Endothelial cell of umbilical vein (primary cell): ENCODE measurements around the gene FBXO40. TPM values are rescaled to one million over a fixed set of nuclear protein-coding genes. Genes with fewer than 3 reads are reported as not detected.

ENCODE experiments used
- BruUV-seq: library from RNA; stranded (reverse); fragments of 400-500 nt; replicated peaks from 2 replicates; lab custom pipeline; 2021; lab: Mats Ljungman, UMichigan
- CTCF ChIA-PET: fragments of 300-600, 350-600 bp; sonication (Branson Sonifier 250); formaldehyde crosslinking; loops from one replicate; lab custom pipeline; 2021; ENCODE audit warnings: antibody characterized with exemption, inconsistent platforms; lab: Charles Lee
- POLR2A ChIA-PET: fragments of 300-600, 350-600 bp; sonication (Branson Sonifier 250); formaldehyde crosslinking; loops from one replicate; lab custom pipeline; 2021; ENCODE audit warnings: antibody characterized with exemption, inconsistent platforms; lab: Charles Lee
- DNase-seq: peaks from one replicate; pipeline ENCODE4 v3.0.0-alpha.2; 2011; ENCODE audit warnings: low read depth, low spot score
- FAIRE-seq: peaks from 2 replicates; lab custom pipeline; 2011; peaks lifted over from hg19 to GRCh38; lab: Jason Lieb, UNC
- H2AFZ ChIP-seq: 2 replicates; pipeline ENCODE4 v1.6.0; 2012; ENCODE audit warnings: low read depth, low read length, control low read depth, inconsistent platforms
- H3K27ac ChIP-seq: 2 replicates; pipeline ENCODE4 v1.5.1; 2011; ENCODE audit warnings: low read depth, mild to moderate bottlenecking, control low read depth, low read length, moderate library complexity; ENCODE audit not compliant: insufficient read depth
- H3K27me3 ChIP-seq, 2 experiments: 2 replicates each; pipeline versions ENCODE4 v1.6.0 to v1.6.1; 2011; ENCODE audit warnings: low read length in 2 of 2, mixed read lengths in 1 of 2; ENCODE audit not compliant: control insufficient read depth in 2 of 2, insufficient read depth in 2 of 2
- H3K36me3 ChIP-seq, 2 experiments: 2 replicates in 1 of 2; 3 replicates in 1 of 2; pipeline ENCODE4 v1.5.1; 2011; ENCODE audit warnings: low read length in 2 of 2, mild to moderate bottlenecking in 1 of 2, moderate library complexity in 1 of 2; ENCODE audit not compliant: control insufficient read depth in 2 of 2, insufficient read depth in 2 of 2; ENCODE audit errors: extremely low read depth in 1 of 2
- H3K4me1 ChIP-seq: 3 replicates; pipeline ENCODE4 v1.5.1; 2011; ENCODE audit warnings: mild to moderate bottlenecking, low read length; ENCODE audit not compliant: control insufficient read depth, insufficient read depth; ENCODE audit errors: extremely low read depth
- H3K4me2 ChIP-seq: 2 replicates; pipeline ENCODE4 v1.6.1; 2011; ENCODE audit warnings: low read length, control low read depth, mixed read lengths; ENCODE audit not compliant: insufficient read depth
- H3K4me3 ChIP-seq, 3 experiments: fragments of 200-600 bp in 1 of 3; sonication (generic), shearing (Covaris generic) in 1 of 3; replicated peaks in 1 of 3; 2 replicates each; pipeline ENCODE4 v1.5.1; 2011 to 2016; ENCODE audit warnings: control low read depth in 3 of 3, low read length in 3 of 3, mild to moderate bottlenecking in 2 of 3, inconsistent platforms in 1 of 3, low read depth in 1 of 3, moderate library complexity in 1 of 3; ENCODE audit not compliant: insufficient read depth in 1 of 3
- H3K79me2 ChIP-seq: 2 replicates; pipeline ENCODE4 v1.6.0; 2012; ENCODE audit warnings: low read length, inconsistent platforms; ENCODE audit not compliant: control insufficient read depth, insufficient read depth
- H3K9ac ChIP-seq: replicated peaks from 2 replicates; pipeline ENCODE3; 2011; ENCODE audit warnings: low read length, control low read depth; ENCODE audit not compliant: insufficient read depth; ENCODE audit errors: extremely low read depth
- H3K9me1 ChIP-seq: replicated peaks from 3 replicates; pipeline ENCODE4 v1.6.0; 2011; ENCODE audit warnings: mild to moderate bottlenecking, low read length; ENCODE audit not compliant: control insufficient read depth, insufficient read depth; ENCODE audit errors: extremely low read depth
- H3K9me3 ChIP-seq: replicated peaks from 2 replicates; pipeline ENCODE4 v1.5.1; 2012; ENCODE audit warnings: low read length, inconsistent platforms; ENCODE audit not compliant: control insufficient read depth, insufficient read depth
- H4K20me1 ChIP-seq: replicated peaks from 2 replicates; pipeline ENCODE3; 2011; ENCODE audit warnings: mild to moderate bottlenecking, low read length; ENCODE audit not compliant: control insufficient read depth, insufficient read depth; ENCODE audit errors: extremely low read depth
- CTCF ChIP-seq, 2 donors: IDR thresholded peaks; 1 replicate in 1 of 2; 2 replicates in 1 of 2; pipeline ENCODE4 v1.5.1; 2011; ENCODE audit warnings: low read length in 2 of 2, mild to moderate bottlenecking in 2 of 2, moderate library complexity in 2 of 2, control low read depth in 1 of 2, inconsistent platforms in 1 of 2, low read depth in 1 of 2; ENCODE audit not compliant: insufficient read depth in 1 of 2; ENCODE audit errors: extremely low read depth in 1 of 2
- EZH2 ChIP-seq: IDR thresholded peaks from 2 replicates; pipeline ENCODE4 v1.6.1; 2012; ENCODE audit warnings: borderline replicate concordance, low read depth, mild to moderate bottlenecking, moderate library complexity, low read length, inconsistent platforms; ENCODE audit not compliant: severe bottlenecking
- FOS ChIP-seq: IDR thresholded peaks from 2 replicates; pipeline ENCODE4 v1.6.1; 2011; ENCODE audit warnings: mild to moderate bottlenecking, low read length, moderate library complexity, borderline replicate concordance; ENCODE audit not compliant: insufficient read depth
- GATA2 ChIP-seq: IDR thresholded peaks from 2 replicates; pipeline ENCODE4 v1.7.0; 2011; ENCODE audit warnings: low read depth, mild to moderate bottlenecking, moderate library complexity, mixed read lengths, low read length; ENCODE audit not compliant: insufficient read length, insufficient read depth
- JUN ChIP-seq: IDR thresholded peaks from 2 replicates; pipeline ENCODE4 v1.6.1; 2011; ENCODE audit warnings: borderline replicate concordance, low read depth; ENCODE audit not compliant: insufficient read length, insufficient read depth
- MYC ChIP-seq: IDR thresholded peaks from one replicate; pipeline ENCODE4 v1.6.1; 2011; ENCODE audit warnings: mild to moderate bottlenecking, low read depth, low read length
- POLR2A ChIP-seq: IDR thresholded peaks from 2 replicates; pipeline ENCODE4 v1.6.1; 2012; ENCODE audit warnings: low read depth, mild to moderate bottlenecking, control low read depth, low read length
- POLR2AphosphoS5 ChIP-seq: IDR thresholded peaks from 2 replicates; pipeline ENCODE4 v1.6.1; 2012; ENCODE audit warnings: low read depth, mild to moderate bottlenecking, control low read depth, low read length, moderate library complexity; ENCODE audit not compliant: insufficient read depth
- dilution Hi-C: fragments of 300-500 bp; cut with MboI; formaldehyde crosslinking; loops from one replicate; pipeline ENCODE4 v1.15.0; 2019; ENCODE audit warnings: low sequenced_read_pairs; ENCODE audit not compliant: extremely low pct_ligation_motif_present
- intact Hi-C: fragments of 100-400 bp; cut with micrococcal nuclease; formaldehyde crosslinking; loops from one replicate; pipeline ENCODE4 v1.10.0; 2022
- polyA plus RNA-seq, 4 experiments: library from polyadenylated mRNA; depleted of rRNA in 3 of 4; stranded (reverse) in 3 of 4; unstranded in 1 of 4; fragments of >200 nt; gene quantifications; 2 replicates each; pipeline versions ENCODE4 v1.2.1 to v1.2.3, GENCODE V29; 2011 to 2012; ENCODE audit warnings: missing spikeins in 1 of 4
- total RNA-seq: library from RNA; stranded (reverse); gene quantifications from 2 replicates; pipeline ENCODE4 v1.2.3, GENCODE V29; 2021
- TF ChIP-seq, protein P1 (sequence below): IDR thresholded peaks from 2 replicates; pipeline ENCODE4 v1.6.1; 2011; ENCODE audit not compliant: insufficient read depth, insufficient read length

FBXO40 gene
- total and polyA plus RNA-seq, 2 donors (not counting 3 experiments of a cell fraction or from before 2014, with no cell fraction given) = not detected

GRCh38 chr3:121619691-121620090 is 26.5 kb downstream of the FBXO40 start:
- Histone ChIP-seq H3K27ac (no peak overlapping the region), H4K20me1 (no peaks in the 10 kb centered on the region), H3K9ac (no peak overlapping the region), H3K4me1 (no peaks in the 10 kb centered on the region), H3K79me2 (no peaks in the 10 kb centered on the region), H3K4me2 (no peak overlapping the region), H3K36me3 (no peaks in the 10 kb centered on the region), H3K9me3 (no peaks in the 10 kb centered on the region), H3K4me3 (no peak overlapping the region), H3K27me3 (no peaks in the 10 kb centered on the region), H3K9me1 (no peaks in the 10 kb centered on the region), H2AFZ (no peak overlapping the region)
- dilution Hi-C loops (no loop called here), intact Hi-C loops (no loop called here)
- POLR2A ChIA-PET = no interaction called here
- FAIRE-seq (no peak), DNase-seq (no peak)
- BruUV-seq = no TSS peak
- TF ChIP-seq POLR2A (no peak), JUN (no peak), CTCF (IDR thresholded peaks at IDR 0.05; ENCODE audit: extremely low read depth in 1 of 2, insufficient read depth in 1 of 2, low read depth in 1 of 2, low read length in 2 of 2) (no peak), POLR2AphosphoS5 (no peak), EZH2 (no peak), FOS (no peak), GATA2 (no peak), MYC (no peak)
- TF ChIP-seq, protein P1, sequence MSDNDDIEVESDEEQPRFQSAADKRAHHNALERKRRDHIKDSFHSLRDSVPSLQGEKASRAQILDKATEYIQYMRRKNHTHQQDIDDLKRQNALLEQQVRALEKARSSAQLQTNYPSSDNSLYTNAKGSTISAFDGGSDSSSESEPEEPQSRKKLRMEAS = no peak
- CTCF ChIA-PET = no interaction called here
